IPS-NIHi11 (cell line): ENCODE data around the gene ZNF135.

Experiments used
- DNase-seq: peaks from one replicate; pipeline ENCODE4 v3.0.0; 2012; ENCODE audit warnings: mixed read lengths, low spot score

The ZNF135 gene

GRCh38 chr19:58095328-58095727 is 36.2 kb downstream of the ZNF135 start:
- no peak for DNase-seq

GRCh38 chr19:58096884-58097283 is 37.8 kb downstream of the ZNF135 start:
- no peak for DNase-seq

- DNase-seq, result no peak
These were observed 38.3 kb downstream of the ZNF135 start for GRCh38 chr19:58097349-58097748.

- peak; percentile 100 for DNase-seq
These were observed 38.9 kb downstream of the ZNF135 start, which contains the start of gene ZSCAN18 for GRCh38 chr19:58097781-58098681. TSS of gene ZSCAN18 (minus strand) at chr19:58098231. CDS start at chr19:58090267, 7,964 bp downstream.

GRCh38 chr19:58098682-58098998 is 39.6 kb downstream of the ZNF135 start:
- DNase-seq, result no peak

- no peak for DNase-seq
These were observed 48.9 kb downstream of the ZNF135 start for GRCh38 chr19:58107778-58108545.

GRCh38 chr19:58108546-58108817 is 49.4 kb downstream of the ZNF135 start:
- no peak for DNase-seq

- DNase-seq, result no peak
These were observed 58.9 kb downstream of the ZNF135 start for GRCh38 chr19:58117841-58118575.

GRCh38 chr19:58118979-58119733 is 60.1 kb downstream of the ZNF135 start:
- no peak for DNase-seq
